Endometrial microvascular endothelial cells (primary cell): Measurements from ENCODE around the gene RNASET2. TPM values are rescaled to one million over a fixed set of nuclear protein-coding genes. Genes with fewer than 3 reads are reported as not detected.
"Not testable (repeated sequence)": the region's sequence is repeated elsewhere in the genome, so short reads cannot be mapped to it uniquely, and the experiment has no call there.

Source experiments
- in situ Hi-C: cut with HindIII; loops from 2 replicates; pipeline ENCODE4 v1.10.0; 2017; ENCODE audit warnings: low sequenced_read_pairs, low pct_unique_long_range_greater_than_20kb; ENCODE audit errors: inconsistent ontology term
- total RNA-seq: library from RNA; depleted of rRNA; stranded (reverse); fragments of >200 nt; gene quantifications from one replicate; pipeline ENCODE4 v1.2.3, GENCODE V29; 2015; ENCODE audit errors: inconsistent ontology term

RNASET2 gene
- total RNA-seq, 1 donor from 2014 or later: 34.8 TPM

DNA sequence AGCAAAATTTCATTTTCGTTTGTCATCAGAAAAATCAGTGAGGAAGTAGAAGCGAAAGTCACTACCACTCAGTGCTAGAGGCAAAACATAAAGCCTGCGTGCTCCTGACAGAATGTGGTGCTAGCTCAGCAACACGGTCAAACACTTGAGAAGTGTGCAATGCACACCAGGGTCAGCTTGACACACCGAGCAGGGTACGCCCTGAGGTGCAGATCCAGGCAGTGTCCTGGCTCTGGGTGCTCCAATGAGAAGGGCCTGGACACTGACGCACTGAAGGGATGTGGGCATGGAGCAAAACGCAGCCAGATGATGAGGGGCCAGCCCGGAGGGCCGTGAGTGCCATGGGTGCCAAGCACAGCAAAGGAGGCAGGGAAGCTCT lies 5.9 kb downstream of the RNASET2 start:
- in situ Hi-C loops: no loop called here

DNA sequence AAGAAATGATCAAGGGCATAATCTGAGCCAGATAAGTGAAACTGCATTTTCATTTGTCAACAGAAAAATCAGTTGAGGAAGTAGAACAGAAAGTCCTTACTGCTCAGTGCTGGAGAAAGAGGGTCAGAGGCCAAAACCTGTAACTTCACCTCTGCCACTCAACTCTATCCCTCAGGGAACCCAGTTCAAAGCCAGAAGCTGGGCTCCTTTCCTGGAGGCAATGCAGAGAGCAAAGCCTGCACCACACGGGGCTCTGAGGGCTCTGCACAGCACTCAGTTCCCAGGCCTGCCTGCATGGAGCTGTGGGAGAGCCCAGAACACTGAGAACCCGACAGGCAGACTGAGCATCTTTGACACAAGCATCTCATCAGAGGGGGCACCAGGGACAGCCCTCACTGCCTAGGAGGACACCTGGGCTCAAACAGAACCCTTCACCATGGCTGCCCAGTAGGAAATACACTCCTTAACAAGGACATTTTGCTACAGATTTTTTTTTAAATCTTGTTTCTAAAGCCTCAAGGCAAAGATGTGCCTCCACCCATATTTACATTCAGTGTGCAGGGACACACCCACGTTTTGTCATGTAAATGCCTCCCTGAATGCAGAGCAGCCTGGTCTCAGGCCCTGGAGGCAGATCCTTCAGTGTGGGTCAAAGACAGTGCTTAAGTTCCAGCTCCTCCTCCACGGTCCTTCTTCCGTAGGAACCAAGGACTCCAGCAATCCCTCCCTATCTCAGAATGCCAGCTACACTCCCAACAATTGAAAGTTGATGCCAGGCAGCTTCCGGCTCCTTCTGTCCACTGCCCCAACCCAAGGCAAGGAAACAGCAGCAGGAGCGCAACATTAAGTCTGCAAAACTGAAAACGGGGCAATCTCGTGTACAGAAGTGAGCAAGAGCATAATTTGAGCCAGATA lies 6.6 kb downstream of the RNASET2 start:
- in situ Hi-C loops: no loop called here

DNA sequence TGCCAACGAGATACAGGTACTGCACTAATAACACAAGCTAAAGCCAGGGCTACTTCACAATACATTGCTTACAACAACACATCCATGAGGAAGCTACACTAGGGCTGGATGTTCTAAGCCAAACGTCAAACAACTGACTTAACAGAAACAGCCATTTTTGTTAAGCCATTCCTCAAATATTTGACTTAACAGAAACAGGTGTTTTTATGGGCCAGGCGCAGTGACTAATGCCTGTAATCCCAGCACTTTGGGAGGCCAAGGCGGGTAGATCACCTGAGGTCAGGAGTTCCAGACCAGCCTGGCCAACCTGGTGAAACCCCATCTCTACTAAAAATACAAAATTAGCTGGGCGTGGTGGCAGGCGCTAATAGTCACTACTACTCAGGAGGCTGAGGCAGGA lies 7.6 kb downstream of the RNASET2 start:
- in situ Hi-C loops: not testable (repeated sequence)

DNA sequence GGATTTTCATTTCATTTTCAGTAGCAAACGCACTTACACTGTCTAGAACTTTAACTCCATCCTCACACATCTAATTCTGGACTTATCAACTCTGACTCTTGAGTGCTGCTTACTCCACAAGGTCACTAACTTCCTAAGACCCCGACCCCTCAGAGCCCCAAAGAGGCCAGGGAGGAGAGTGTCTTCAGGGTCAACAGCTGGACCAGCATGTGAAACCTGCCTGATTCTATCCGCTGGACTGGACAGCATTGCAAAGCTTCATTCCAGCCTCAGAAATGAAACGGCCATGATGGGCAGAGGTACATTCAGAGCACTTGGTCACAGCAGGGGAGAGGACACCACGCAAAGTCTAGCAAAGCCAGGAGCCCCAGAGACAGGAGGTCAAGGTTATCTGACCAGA lies 9.1 kb downstream of the RNASET2 start:
- in situ Hi-C loops: no loop called here

DNA sequence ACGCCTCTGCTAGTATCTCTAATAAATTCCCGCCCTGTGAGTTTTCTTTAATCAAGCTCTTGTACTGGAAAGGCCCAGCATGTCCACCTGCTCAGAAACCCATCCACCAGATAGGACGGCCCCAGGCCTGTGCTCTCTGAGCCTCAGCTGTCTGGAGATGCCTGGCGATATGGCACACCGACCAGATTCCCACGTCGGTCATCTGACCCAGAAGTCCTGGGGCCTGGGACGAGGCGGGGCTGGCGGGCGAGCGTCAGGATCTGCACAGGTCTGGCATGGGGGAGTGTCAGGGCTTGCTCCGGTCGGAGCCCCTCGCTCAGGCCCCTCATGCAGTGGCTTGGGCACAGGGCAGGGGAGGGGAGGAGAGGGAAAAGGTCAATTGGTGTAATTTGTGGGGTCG lies 10.2 kb downstream of the RNASET2 start:
- in situ Hi-C loops: no loop called here

DNA sequence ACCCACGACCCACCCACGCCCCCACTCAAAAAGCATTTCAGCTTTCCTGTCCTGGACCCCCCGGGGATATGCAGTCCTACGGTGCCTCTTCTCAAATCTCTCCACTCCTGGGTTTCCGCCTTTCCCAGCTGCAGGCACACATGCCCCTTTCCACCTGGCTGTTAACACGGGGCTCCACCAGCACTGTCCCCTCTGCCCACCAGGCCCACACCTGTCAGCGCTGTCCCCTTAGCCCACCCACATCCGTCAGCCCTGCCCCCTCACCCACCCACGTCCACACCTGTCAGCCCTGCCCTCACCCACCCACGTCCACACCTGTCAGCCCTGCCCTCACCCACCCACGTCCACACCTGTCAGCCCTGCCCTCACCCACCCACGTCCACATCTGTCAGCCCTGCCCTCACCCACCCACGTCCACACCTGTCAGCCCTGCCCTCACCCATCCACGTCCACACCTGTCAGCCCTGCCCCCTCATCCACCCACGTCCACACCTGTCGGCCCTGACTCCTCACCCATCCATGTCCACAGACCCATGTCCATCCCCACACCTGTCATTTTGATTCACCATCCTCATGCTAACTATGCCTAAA lies 11.6 kb downstream of the RNASET2 start:
- in situ Hi-C loops: no loop called here

DNA sequence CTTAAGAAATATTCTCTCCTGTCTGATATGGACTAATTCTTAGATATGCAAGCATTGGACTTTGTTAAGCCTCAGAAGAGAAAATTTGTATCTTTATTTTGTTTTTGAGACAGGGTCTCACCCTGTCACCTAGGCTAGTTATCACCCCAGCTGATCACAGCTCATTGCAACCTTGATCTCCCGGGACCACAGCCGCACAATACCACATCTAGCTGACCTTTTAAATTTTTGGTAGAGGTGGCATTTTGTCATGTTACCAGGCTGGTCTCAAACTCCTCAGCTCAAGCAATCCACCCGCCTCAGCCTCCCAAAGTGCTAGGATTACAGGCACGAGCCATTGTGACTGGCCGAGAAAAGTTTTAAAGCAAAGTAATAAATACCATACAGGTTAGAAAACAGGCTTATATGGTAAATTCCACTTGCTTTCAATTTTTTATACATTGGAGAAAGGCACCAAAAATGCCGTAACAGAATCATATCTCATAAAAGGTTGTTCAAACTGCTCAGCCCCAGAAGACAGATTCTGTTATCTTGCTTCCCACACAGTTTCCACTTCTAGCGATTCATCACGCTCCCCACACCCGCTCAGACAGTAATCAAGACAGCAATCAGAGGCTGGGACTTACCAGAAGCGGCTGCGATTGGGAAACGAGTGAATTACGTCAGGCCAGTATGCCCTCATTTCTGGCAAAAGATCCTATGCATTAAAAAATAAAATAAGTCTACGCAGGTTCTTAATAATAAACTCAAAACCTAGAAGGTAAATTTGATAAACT lies 13.8 kb downstream of the RNASET2 start:
- in situ Hi-C loops: no loop called here

DNA sequence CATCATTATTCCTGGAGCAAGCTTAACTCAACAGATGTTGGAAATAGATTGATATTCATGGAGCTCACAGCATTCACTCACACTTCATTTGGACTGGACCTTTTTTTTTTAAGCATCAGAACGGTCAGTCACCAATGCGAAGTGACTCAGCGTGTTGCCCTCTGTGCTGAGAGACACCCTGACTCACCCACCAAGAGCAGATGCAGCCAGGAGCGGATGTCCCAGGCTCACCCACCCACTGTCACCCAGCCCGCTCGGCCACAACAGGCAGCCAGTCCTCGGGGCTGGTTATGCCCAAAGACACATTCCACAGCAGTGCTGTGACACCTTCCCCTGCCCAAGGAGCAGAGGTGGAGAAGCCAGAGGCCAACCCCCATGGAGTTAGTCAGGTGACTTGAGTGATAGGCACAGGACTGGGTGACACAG lies 15.7 kb downstream of the RNASET2 start:
- in situ Hi-C loops: no loop called here

DNA sequence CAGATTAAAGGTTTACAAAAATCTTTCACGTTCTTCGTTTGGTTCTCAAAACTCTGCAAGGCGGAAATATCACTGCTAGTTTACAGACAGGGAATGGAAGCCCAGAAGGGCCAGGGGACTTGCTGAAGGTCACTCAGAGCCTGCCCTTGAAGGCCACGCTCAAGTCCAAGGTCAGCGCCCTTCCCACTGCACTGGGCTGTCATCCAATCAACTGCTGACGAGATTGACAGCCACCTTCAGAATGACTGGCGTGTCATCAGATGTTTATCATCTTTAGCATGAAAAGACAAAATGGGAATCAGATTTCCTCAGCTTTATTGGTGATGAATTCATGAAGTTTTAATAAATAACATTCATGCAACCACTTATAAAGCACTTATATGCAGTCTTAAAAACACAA lies 16.5 kb downstream of the RNASET2 start:
- in situ Hi-C loops: no loop called here

DNA sequence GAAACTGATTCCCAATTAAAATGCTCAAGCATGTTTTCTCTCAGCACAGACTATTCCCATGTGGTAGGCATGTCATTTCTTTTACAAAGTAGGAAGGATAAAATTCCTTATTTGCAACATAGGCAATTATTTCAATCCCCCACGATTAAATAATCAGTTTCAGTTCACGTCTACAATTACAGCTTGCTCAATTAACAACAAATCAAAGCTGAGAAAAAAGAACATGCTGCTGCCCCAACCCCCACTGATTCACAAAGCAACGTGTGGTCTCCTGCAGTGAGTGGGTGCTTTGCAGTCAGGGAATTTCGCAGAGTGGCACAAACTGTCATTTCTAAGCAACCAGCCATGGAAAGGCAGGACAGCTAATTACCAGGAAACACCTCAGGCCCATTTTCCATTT lies 17.0 kb downstream of the RNASET2 start:
- in situ Hi-C loops: no loop called here

DNA sequence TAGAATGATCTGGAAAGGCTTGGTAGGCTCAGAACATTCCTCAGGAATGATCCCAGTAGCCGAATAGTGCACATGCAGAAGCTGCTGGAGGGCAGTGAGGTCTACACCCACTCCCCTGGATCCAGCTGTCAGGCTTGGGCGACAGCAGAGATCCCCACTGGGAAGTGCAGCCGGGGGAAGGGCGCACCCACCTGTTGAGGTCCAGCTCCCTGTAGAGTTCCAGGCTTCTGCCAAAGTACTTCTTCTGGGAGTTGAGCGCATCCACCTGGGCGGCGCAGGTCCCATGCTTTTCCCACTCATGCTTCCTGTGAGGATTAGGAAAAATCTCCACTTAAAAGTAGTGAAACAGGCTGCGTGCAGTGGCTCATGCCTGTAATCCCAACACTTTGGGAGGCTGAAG lies 17.6 kb downstream of the RNASET2 start:
- in situ Hi-C loops: no loop called here

DNA sequence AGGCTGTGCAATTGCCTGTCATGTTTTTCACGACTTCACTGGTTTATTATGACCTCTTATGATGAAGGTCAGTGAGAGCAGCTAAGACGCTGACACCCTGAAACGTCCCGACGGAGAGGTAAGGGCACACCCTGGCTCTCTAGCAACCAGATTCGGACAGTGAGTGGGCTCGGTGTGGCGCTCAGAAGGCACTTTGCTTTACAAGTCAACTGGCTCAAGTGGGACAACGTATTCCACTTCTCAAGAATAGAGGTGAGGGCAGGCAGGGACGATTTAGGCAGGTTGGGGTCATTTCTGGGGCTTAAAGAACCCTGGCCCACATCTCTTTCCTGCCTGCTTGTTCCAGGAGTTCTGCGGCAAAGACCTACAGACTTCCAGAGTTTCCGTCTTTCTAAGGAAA lies 18.2 kb downstream of the RNASET2 start:
- in situ Hi-C loops: no loop called here

DNA sequence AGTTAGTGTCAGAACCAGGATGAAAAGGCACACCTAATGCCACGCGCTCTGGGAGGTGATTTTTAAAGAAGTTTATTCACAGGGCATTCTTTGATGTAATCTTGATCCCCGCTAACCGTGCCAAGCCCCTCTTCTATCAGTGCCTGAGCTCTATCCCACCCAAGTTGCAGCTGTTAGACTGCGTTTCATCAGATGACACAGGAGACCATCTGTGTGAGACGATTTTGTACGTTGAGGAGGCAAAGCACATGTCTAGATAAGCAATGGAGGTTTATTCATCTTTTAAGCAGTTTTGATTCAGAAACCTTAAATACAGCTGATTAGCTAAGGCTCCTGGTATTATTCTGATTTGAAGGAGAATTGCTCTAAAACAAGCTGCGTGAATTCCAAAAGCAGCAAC lies 18.6 kb downstream of the RNASET2 start:
- in situ Hi-C loops: no loop called here

DNA sequence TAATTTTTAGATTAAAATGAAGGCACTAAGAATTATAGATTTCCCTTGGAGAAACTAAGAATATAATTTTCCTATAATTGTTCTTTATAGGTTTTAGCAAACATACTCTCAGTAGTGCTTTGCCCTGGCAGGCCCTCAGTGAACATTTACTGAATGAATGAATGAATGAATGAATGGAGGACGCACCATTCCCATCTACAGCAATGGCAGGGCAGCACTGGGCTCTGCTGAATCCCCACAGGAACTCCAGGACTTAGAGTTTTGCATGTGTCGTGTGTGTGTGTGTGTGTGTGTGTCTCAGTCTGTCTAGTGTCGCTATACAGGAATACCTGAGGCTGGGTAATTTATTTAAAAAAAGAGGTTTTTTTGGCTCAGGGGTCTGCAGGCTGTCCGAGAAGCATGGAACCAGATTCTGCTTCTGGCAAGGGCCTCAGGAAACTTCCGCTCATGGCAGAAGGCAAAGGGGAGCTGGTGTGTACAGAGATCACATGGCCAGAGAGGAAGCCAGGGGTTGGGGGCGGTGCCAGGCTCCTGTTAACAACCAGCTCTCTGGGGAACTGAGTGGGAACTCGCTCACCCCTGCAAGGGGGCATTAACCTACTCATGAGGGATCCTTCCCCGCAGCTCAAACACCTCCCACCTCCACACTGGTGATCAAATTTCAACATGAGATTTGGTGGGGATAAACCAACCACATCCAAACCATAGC lies 20.1 kb downstream of the RNASET2 start:
- in situ Hi-C loops: no loop called here

DNA sequence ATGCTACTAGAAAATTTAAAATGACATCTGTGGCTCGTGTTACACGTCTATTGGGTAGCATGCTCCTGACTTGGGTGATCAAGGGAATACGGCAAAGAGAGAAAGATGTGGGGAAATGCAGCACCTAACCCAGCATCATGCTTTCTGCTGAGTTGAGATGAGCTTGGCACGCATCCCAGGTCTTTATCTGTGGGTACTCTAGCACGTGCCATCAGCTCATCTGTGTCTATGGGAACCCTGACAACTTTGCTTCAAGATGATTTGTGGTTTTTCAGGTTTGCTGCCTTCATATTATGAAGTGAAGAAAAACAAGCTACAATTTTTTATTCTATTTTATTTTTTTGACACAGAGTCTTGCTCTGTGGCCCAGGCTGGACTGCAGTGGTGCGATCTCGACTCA lies 21.0 kb downstream of the RNASET2 start:
- in situ Hi-C loops: no loop called here

DNA sequence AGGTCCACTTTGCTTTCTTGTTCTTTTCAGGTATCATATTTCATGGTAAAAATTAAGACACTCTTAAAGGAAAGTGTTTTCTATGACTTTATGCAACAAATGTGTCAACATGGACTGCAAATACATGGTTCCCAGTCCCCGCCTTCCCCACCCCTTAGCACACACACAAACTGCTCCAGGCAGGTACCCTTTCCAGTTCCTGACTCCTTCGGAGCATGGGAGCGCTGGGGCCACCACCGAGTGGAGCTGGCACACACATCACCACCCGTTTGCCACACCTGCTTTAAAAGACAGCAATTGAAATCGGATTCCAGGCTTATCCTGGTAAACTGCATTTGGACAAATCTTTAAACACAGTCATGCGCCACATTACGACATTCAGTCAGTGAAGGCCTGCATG lies 22.2 kb downstream of the RNASET2 start:
- in situ Hi-C loops: no loop called here

DNA sequence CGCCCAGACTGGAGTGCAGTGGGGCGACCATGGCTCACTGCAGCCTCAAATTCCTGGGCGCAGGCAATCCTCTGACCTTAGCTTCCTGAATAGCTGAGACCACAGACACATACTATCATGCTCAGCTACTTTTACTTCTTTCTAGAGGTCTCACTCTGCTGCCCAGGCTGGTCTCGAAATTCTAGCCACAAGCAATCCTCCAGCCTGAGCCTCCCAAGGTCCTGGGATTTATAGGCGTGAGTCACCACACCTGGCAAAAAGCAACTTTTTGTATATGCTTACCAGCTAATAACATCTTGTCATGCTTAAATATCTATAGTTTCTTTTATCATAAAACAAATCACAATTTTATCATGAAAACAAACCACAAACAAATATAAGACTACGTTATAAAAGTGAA lies 23.0 kb downstream of the RNASET2 start:
- in situ Hi-C loops: no loop called here

DNA sequence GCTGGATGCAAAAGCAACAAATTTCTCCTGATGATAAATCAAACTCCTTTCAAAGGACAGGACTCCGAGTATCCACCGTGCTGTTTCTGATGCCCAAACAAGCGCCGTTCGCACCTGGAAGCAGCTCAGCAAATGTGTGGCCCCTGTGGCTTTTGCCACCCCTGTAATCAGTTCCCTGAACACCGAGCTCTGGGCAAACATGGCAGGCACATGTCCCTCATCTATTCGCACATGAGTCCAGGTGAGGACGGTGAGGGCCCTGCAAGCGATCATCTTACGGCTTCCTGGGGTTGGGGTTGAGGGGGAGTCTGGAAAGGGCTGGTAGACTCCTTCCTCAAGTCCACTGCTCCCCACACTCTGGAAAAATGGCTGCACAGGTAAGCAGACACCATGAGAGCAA lies 23.7 kb downstream of the RNASET2 start:
- in situ Hi-C loops: no loop called here

DNA sequence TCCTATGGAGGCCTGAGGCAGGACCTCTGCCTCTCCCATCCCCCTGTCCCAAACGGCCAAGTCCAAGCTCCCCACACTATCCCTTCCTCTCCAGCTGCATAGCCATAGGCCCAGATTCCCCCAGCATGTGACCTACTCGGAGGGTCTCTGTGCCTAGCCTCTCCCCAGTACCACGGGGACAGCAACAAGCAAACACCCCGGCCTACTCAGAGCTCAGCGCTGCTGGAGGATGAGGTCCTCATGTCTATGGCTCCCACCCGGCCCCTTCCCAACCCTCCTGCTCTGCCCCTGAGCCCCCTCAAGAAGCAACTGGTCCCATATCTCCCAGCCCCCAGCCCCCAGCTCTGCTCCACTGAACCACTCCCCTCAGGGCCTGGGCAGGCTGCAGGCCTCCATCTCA lies 24.2 kb downstream of the RNASET2 start:
- in situ Hi-C loops: no loop called here
